ENCODE measurements around the gene NAGK.

The NAGK gene

GRCh38 chr2:71108091-71108490 is 39.6 kb downstream of the NAGK start:
- DNase-seq (ENCODE audit: low read depth) = no peak

- no peak for DNase-seq (ENCODE audit: low read depth)
Measured at GRCh38 chr2:71113843-71114242, 45.4 kb downstream of the NAGK start.

GRCh38 chr2:71117063-71117462 is 48.6 kb downstream of the NAGK start:
- DNase-seq (ENCODE audit: low read depth) = no peak

GRCh38 chr2:71120195-71120594 is 51.7 kb downstream of the NAGK start:
- DNase-seq (ENCODE audit: low read depth) = no peak

GRCh38 chr2:71121479-71121878 is 53.0 kb downstream of the NAGK start:
- DNase-seq (ENCODE audit: low read depth) = no peak

GRCh38 chr2:71122387-71123298 is 54.2 kb downstream of the NAGK start:
- DNase-seq (ENCODE audit: low read depth) = no peak

- no peak for DNase-seq (ENCODE audit: low read depth)
Measured at GRCh38 chr2:71125506-71126294, 57.3 kb downstream of the NAGK start.

- no peak for DNase-seq (ENCODE audit: low read depth)
Measured at GRCh38 chr2:71126957-71127356, 58.5 kb downstream of the NAGK start.
